ENCODE data around the gene HSP90AA1.
"Not testable (repeated sequence)": the region's sequence is repeated elsewhere in the genome, so short reads cannot be mapped to it uniquely, and the experiment has no call there.

The HSP90AA1 gene

DNA sequence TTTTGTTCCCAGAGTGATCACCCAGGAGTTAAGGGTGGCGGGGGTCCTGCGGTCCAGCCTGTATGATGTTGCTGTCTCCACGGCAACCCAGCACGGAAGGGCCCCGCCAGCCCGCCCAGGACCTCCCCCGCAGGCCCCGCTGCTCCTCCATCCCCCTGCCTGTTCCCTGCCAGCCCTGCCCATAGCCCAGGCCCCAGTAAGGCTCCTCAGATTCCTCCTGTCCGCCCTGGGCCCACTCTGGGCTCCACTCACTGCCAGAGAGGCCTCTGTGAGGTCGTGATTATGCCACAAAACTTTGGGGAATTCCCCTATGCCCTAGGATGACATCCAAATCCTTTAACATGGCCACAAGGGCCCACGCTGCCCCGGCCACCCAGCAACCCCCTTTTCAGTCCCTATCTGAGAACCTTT is 20.8 kb downstream of the HSP90AA1 start:
- no peak for DNase-seq (ENCODE audit: low read depth)

DNA sequence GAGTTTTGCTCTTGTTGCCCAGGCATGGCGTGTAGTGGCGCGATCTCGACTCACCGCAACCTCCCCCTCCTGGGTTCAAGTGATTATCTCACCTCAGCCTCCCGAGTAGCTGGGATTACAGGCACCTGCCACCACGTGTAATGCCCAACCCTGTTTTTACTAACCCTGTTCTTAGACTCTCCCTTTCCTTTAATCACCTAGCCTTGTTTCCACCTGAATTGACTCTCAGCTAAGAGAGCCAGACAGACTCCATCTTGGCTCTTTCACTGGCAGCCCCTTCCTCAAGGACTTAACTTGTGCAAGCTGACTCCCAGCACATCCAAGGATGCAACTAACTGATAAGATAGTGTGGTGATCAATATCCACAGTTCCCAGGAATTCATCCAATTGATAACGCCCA is 22.3 kb downstream of the HSP90AA1 start:
- DNase-seq (ENCODE audit: low read depth): not testable (repeated sequence)

DNA sequence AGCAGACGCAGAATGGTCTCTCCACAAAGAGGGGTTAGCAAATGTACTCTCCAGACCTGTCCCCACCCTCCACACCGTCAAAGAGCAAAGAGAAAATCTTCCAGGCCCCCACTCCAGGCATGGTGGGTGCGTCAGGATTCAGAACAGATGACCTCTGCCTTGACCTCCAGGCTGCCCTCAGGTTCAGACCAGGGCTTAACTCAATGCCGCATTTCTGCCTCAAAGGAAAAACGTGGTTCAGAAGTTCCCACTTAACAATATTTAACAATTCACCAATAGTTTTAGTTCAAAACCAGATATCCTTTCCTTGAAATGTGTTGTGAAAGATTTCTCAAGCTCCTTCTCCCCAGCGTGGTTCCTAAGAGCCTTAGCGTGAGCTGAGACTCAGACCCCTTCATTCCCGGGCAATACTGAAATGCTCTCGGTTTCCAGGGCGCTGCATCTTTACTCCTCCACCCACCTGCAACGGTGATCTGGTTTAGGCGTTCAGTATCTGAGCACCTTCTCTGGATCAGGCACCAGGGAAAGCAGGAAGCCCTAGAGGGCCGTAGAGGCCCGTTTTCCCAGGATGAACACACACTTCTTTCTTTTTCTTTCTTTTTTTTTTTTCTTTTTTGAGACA is 22.9 kb downstream of the HSP90AA1 start:
- no peak for DNase-seq (ENCODE audit: low read depth)

DNA sequence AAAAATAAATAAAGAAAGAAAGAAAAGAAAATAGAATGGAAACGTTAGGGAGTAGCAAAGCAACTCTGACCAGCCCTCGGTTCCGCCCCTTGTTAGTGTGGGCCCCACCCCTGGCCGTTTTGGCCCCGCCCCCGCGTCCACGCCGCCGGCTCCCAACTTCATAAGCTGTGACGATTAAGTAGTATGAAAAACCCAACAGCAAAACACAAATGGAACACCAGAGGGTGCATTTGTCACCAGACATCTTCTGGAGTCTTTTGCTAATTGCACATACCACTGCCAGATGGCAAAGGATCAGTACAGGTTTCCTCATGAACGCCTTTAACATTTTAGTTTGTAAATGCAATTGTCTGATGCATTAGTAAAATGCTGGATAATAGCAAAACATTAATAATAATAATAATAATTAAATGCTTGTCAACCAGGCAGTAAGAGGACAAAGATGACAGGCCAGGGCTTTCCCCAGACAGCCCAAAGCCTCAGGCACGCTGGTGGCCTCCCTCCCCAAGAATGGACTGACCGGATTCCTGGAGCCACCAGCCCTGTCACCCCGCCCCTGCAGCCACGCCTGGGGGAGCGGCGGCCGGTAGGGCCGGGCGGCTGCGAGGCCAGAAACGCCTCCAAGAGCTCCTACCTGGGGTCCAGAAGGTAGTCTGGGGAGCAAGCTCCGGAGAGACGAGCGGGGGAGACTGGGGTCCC is 23.6 kb downstream of the HSP90AA1 start:
- peak; percentile 44 for DNase-seq (ENCODE audit: low read depth)

DNA sequence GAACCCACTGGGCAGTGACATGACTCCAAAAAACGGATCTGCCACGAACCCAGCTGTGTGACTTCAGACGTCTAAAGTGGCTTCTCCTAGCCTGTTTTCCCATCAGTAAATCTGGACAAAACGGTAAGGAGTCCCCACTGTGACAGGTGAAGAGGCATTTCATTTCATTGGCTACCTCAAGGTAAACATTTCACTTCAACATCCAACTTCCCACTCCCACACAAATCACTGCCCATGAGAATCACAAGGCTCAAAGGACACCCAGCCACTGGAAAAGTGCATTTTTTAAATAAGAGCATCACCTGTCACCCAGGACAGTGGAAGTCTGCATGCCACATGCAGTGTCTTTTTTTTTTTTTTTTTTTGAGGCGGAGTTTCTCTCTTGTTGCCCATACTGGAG is 27.9 kb downstream of the HSP90AA1 start:
- no peak for DNase-seq (ENCODE audit: low read depth)

DNA sequence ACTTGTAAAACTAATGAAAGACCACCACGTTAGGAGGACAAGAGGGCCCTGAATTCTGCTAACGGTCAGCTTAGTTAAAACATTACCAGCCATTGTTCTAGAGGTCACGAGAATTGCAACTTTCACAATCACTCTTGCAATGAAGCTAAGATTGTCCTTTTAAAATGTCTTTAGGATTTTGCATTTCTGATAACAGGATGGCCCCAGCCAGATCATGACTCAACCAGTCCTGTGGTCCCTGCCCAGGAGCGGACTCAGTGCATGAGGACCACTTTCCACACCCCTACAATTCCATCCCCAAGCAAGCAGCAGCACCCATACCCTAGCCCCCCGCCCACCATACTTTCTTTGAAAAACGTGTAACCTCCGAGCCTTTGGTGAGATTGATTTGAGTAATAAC is 28.7 kb downstream of the HSP90AA1 start:
- no peak for DNase-seq (ENCODE audit: low read depth)

DNA sequence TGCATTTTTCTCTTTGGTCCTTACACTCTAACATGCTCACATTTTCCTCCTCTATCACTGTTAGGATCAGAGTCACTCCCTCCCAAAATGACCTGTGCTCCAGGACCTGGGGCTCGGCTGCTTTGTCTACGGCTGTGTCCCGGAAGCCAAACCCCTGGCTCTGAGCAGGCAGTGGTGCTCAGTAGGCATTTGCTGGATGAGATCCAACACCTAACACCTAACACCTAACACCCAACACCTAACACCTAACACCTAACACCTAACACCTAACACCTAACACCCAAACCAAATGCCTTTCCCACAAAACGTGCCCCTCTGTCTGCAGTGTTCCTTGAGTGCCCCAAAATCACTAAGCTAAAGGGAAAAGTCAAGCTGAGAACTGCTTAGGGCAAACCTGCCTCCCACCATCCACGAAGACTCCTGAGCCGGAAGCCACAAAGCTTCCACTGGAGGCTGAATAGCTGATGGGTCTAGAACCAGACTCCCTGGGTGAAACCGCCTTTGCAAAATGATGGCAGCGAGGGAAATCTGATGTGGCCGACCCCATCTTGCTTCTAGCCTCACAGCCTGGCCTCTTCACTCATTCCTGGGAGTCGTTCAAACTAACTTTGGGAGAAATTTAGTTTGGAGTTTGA is 29.2 kb downstream of the HSP90AA1 start:
- no peak for DNase-seq (ENCODE audit: low read depth)

DNA sequence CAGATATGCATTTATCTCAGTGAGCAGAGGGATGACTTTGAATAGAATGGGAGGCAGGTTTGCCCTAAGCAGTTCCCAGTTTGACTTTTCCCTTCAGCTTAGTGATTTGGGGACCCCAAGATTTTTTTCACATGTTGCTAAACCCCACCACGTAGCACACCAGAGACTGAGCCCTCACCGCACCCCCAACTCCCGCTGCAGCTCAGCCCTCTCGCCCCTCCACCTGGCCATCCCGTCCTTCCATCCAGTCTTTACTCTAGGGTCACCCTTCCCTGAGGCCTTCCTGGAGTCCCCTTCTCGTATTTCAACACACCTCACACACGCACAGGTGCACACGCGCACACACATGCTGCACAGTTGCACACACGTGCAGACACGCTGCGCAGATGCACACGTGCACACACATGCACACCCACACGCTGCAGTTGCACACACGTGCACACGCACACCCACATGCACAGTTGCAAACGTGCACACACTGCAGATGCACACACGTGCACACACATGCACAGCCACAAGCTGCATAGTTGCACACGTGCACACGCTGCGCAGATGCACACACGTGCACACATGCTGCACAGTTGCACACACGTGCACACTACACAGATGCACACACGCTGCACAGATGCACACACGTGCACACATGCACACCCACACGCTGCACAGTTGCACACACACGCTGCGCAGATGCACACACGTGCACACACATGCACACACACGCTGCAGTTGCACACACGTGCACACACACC is 30.0 kb downstream of the HSP90AA1 start:
- no peak for DNase-seq (ENCODE audit: low read depth)

DNA sequence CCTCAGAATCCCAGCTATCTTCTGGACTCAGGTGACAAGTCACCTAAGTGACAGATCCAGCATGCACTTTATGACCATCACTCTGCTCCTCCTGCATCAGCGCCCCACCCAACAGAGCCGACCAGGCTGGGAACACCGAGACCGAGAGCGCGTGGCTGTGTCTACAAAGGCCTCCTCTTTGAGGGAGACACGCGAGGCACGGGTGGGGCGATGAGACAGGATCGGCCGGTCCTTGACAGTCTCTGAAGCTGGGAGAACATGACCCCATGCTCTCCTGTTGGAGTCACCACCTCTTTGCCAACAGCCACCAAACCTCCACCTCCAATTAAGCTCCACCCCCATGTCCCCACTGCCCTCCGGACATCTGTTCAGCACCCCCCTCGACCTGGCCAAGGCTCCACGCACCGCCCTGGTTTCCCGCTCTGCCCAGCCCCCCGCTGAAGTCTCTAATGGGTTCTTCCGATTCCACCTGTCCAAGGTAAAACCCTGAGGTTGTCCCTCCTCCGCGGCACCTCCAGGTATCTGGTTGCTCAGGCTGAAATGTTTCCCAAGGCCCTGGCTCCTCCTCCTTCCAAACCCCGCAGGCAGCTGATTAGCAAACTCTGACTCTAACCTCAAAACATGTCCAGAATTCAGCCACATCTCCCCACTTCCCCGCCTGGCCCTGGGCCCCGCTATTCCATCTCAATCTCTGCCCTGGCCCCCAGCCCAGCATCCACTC is 31.5 kb downstream of the HSP90AA1 start:
- DNase-seq (ENCODE audit: low read depth): no peak

DNA sequence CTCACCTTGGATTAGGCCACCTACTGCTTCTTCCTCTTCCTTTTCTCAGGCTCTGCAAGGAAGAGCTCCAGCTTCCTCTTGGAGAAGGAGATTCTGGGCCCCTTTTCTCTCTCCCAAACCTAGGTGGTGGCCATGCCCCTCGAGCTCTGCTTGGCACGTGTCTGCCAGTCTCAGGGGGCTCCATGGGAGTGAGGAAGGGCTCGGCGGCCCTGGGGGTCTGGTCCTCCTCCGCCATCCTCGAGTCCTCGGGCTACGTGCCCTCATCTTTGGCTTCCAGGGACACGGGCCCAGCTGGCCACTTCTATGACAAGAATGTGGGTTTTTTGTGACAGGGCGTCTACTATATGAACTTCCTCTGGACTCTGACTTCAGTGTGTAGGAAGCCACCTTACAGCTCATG is 34.3 kb downstream of the HSP90AA1 start:
- DNase-seq (ENCODE audit: low read depth): no peak

DNA sequence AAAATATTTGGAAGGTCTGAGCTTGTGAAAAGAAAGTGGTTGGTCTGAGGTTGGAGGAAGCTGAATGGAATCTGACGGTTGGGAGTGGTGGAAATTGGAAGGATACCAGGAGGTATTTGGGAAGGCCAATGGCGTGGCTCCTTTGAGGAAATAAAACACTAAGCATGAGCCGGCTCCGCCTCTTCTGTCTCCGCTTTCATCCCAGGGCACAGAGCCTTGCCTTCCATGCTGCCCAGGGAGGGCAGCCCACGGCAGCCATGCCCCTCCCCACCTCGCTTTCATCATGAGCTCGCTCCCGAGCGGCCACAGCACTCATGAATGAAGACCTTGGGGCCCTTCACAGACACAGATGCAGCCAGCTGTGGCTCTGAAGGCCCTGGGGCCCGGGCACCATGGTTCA is 36.2 kb downstream of the HSP90AA1 start:
- no peak for DNase-seq (ENCODE audit: low read depth)

DNA sequence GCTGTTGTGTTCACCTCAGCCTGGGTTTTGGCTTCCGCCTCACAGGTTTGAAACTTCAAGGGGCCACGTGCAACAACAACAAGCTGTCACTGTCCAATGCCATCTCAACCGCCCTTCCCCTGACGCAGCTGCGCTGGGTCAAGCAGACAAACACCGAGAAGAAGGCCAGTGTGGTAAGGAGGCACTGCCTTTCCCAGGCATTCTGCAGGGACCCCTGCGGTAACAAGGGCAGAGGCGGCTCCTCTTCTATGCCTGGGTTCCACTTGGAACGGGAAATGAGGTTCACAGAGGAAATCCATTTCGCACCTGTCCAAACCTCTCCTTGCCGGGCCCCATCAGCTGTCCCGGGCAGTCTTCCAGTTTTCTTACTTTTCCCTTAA is 36.8 kb downstream of the HSP90AA1 start:
- DNase-seq (ENCODE audit: low read depth): no peak

DNA sequence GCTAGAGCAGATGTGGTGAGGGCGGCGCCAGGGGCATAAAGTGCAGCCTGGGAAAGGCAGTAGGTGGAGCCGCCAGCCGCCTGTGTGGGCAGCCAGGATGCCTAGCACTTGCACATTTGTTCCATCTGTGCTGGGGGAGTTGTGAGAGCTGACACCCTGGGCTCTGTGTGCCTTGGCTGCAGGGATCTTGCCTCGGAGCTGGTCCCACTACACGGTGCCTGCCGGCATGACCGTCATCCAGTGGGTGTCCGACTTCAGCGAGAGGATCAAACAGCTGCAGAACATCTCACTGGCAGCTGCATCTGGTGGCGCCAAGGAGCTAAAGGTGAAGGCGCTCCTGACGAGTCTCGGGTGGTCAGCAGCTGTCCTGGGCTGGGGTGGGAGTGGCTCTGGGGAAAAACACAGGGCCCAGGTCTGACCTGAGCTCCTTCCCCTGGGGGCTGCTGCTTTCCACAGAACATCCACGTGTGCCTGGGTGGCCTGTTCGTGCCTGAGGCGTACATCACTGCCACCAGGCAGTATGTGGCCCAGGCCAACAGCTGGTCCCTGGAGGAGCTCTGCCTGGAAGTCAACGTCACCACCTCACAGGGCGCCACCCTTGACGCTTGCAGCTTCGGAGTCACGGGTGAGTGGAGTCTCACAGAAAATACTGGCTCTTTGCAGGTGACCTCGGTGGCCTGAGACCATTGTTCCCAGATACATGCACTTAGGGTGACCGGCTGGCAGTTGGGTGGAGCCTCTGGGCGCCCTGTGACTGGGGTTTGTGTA is 37.4 kb downstream of the HSP90AA1 start:
- no peak for DNase-seq (ENCODE audit: low read depth)

DNA sequence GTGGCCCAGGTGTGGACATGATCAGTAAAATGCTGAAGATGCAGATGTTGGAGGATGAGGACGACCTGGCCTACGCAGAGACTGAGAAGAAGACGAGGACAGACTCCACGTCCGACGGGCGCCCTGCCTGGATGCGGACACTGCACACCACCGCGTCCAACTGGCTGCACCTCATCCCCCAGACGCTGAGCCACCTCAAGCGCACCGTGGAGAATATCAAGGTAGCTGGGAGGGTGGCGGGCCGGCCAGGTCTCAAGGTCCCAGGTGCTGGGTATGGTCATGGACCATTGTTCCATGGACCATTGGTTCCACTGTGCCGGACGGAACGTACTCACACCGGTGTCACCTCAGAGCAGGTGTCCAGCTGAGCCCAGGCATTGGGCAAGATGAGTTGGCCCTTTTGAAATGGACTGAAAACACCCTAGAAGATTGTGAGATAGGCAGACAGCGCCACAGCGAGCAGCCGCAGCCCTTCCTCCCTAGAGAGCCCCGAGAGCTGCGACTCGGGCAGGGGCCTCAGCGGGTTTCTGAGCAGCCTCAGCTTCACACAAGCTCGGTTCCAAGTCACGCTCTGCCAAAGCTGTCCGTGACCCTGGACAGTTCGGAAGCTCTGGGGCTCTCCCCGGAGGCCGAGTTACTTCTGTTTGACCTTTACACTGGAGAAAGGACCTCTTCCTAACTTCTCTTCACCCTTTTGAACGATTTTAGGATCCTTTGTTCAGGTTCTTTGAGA is 38.9 kb downstream of the HSP90AA1 start:
- no peak for DNase-seq (ENCODE audit: low read depth)

DNA sequence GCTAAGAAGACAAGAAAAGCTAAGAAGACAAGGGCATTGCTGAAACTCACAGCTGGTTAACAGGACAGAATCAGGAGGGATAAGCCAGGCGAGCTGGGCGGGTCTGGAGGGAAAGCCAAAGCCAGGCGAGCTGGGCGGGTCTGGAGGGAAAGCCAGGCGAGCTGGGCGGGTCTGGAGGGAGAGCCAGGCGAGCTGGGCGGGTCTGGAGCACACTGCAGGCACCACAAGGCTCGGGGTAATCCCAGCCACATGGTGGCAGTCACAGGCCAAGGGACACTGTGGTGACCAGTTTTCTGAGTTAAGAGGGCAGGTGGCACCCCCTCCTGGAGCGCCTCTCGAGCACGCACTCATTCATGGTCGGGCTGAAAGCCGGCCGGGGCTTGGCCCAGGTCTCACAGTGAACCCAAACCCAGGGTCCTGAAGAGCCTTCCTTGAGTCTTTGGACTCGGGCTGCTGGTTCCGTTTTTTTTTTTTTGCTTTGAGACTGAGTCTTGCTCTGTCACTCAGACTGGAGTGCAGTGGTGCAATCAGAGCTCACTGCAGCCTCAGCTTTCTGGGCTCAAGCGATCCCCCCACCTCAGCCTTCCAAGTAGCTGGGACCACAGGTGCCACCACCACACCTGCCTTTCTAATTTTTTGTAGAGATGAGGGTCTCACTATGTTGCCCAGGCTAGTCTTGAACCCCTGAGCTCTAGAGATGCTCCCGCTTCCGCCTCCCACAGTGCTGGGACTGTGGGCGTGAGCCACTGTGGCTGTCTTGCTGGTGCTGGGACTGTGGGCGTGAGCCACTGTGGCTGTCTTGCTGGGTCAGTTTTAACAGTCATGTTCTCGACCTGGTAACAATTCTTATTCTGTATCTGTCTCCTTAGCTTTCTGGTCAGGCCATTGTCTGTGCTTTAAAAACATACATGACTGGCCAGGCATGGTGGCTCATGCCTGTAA is 40.2 kb downstream of the HSP90AA1 start:
- no peak for DNase-seq (ENCODE audit: low read depth)

DNA sequence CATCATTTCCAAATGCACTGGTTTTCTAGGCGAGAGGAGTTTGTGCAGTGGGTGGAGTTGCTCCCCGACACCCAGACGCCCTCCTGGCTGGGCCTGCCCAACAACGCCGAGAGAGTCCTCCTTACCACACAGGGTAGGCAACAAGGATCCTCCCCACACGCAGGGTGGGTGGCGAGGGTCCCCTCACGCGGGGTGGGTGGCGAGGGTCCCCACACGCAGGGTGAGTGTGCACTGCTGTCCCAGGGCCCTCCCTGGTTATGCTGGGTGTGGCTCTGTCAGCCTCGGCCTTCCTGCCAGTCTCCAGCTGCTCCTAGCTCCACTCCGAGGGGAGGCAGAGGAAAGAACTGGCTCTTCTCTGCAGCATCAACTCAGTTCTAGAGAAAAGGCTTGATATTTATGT is 42.3 kb downstream of the HSP90AA1 start:
- no peak for DNase-seq (ENCODE audit: low read depth)

DNA sequence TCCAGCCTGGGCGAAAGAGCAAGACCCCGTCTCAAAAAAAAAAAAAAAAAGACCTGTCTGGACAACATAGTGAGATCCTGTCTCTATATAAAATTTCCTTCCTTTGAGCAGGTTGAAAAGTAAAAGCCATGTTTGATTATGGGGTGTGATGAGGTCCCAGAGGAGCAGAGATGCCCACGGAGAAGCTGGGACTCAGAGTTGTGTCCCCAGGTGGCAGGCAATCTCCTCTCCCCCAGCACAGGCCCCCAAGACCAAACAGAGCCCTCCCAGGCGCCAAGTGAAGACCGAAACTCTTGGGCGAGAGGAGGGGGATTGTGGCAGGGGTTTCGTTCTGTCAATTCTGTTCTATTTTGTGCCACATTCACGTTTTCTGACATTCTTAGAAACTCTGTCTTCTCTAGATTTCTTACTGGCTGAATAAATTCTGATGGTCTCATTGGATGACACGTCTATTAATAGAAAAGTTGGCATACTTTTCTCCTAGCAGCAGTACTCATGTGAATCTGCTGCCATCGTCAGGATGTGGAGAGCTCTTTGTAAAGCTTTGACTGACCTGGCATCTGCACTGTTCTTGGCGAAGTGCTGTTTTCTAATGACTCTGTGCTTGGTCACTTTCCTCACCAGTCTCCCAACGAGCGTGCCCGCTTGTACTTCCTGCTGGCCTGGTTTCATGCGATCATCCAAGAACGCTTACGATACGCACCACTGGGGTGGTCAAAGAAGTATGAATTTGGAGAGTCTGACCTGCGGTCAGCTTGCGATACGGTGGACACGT is 43.4 kb downstream of the HSP90AA1 start:
- DNase-seq (ENCODE audit: low read depth): no peak

DNA sequence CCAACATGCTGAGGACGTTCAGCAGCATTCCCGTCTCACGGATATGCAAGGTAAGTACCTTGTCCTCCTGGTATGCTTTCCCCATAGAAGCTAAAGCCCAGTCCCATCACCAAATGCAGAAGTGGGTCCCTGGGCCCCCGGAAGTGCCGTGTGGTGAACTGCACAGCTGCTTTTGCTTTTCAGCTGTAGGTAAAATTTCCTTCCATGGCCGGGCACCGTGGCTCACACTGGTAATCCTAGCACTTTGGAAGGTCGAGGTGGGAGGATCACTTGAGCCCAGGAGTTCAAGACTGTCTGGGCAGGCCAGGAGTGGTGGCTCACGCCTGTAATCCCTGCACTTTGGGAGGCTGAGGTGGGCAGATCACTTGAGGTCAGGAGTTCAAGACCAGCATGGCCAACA is 44.1 kb downstream of the HSP90AA1 start:
- no peak for DNase-seq (ENCODE audit: low read depth)

DNA sequence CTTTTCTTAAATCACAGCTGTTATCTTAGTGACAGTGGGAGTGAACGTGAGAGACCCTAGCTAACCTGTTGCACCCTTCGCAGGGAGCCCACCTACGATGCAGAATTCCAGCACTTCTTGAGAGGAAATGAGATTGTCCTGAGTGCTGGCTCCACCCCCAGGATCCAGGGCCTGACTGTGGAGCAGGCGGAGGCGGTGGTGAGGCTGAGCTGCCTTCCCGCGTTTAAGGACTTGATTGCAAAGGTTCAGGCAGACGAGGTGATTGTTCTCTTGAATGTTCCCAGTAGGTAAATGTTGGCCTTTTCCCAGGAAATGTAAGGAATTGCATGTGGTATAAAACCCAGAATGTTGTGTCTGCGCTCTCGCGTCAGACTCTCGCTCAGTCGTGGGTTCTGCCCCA is 46.7 kb downstream of the HSP90AA1 start:
- DNase-seq (ENCODE audit: low read depth): no peak

Measured in stimulated activated CD8-positive, alpha-beta memory T cell treated with anti-CD3 and anti-CD28 coated beads, Interleukin-15, amount 100 ng/mL, for 24 hours (primary cell).